GM23338 (cell line): ENCODE measurements around the gene SSH2. TPM values are rescaled to one million over a fixed set of nuclear protein-coding genes. Genes with fewer than 3 reads are reported as not detected.

Experiments
- ATAC-seq: fragments of 200-7000 bp; cut with Tn5 transposase; 3 replicates; pipeline ENCODE4 v1.9.1; 2020
- DNase-seq: peaks from one replicate; pipeline ENCODE4 v3.0.0-alpha.2; 2015; ENCODE audit warnings: low spot score
- H2AFZ ChIP-seq: fragments of 200-600 bp; sonication (generic); 2 replicates; pipeline ENCODE4 v1.8.0; 2016; ENCODE audit warnings: antibody characterized with exemption, mild to moderate bottlenecking, moderate library complexity
- H3F3A ChIP-seq: fragments of 200-600 bp; sonication (generic); replicated peaks from 2 replicates; pipeline ENCODE4 v1.8.0; 2017; ENCODE audit warnings: antibody characterized with exemption, mixed run types, low read depth
- H3K27ac ChIP-seq: fragments of 200-600 bp; sonication (generic); 2 replicates; pipeline ENCODE4 v1.6.1; 2016; ENCODE audit warnings: low read depth
- H3K27me3 ChIP-seq: fragments of 200-600 bp; sonication (generic); 2 replicates; pipeline ENCODE4 v1.8.0; 2016; ENCODE audit warnings: mild to moderate bottlenecking, mixed run types, moderate library complexity; ENCODE audit not compliant: insufficient read depth
- H3K36me3 ChIP-seq: fragments of 200-600 bp; sonication (generic); 2 replicates; pipeline ENCODE4 v1.8.0; 2016; ENCODE audit warnings: mild to moderate bottlenecking; ENCODE audit not compliant: insufficient read depth
- H3K4me1 ChIP-seq: fragments of 200-600 bp; sonication (generic); 2 replicates; pipeline ENCODE4 v1.8.0; 2016; ENCODE audit warnings: mild to moderate bottlenecking, moderate library complexity; ENCODE audit not compliant: insufficient read depth
- H3K4me2 ChIP-seq: fragments of 200-600 bp; sonication (generic); 2 replicates; pipeline ENCODE4 v1.7.1; 2017; ENCODE audit warnings: mixed run types
- H3K4me3 ChIP-seq: fragments of 200-600 bp; sonication (generic); 2 replicates; pipeline ENCODE4 v1.6.1; 2016; ENCODE audit warnings: mixed run types
- H3K79me2 ChIP-seq: fragments of 200-600 bp; sonication (generic); replicated peaks from 2 replicates; pipeline ENCODE4 v1.8.0; 2017; ENCODE audit warnings: mild to moderate bottlenecking; ENCODE audit not compliant: insufficient read depth
- H3K9me2 ChIP-seq: fragments of 200-600 bp; sonication (generic); 2 replicates; pipeline ENCODE4 v1.8.0; 2017; ENCODE audit not compliant: insufficient read depth
- H4K20me1 ChIP-seq: fragments of 200-600 bp; sonication (generic); replicated peaks from 2 replicates; pipeline ENCODE4 v1.8.0; 2017; ENCODE audit warnings: mild to moderate bottlenecking; ENCODE audit not compliant: insufficient read depth
- H3K27ac Mint-ChIP-seq: 2 replicates; pipeline ENCODE4 v1.8.0; 2020; ENCODE audit warnings: inconsistent platforms, mild to moderate bottlenecking, moderate library complexity, mixed read lengths
- H3K27me3 Mint-ChIP-seq: 3 replicates; pipeline ENCODE4 v1.8.0; 2022; ENCODE audit warnings: low read depth, mild to moderate bottlenecking, moderate library complexity, mixed read lengths, inconsistent platforms; ENCODE audit not compliant: insufficient read depth, poor library complexity
- H3K36me3 Mint-ChIP-seq: 3 replicates; pipeline ENCODE4 v1.8.0; 2021; ENCODE audit warnings: low read depth, mild to moderate bottlenecking, inconsistent platforms, moderate library complexity, mixed read lengths
- H3K4me1 Mint-ChIP-seq: 3 replicates; pipeline ENCODE4 v1.8.0; 2020; ENCODE audit warnings: mild to moderate bottlenecking, inconsistent platforms, mixed read lengths
- H3K4me3 Mint-ChIP-seq: 3 replicates; pipeline ENCODE4 v1.8.0; 2021; ENCODE audit warnings: moderate library complexity, mild to moderate bottlenecking, inconsistent platforms, mixed read lengths
- H3K9me3 Mint-ChIP-seq: 3 replicates; pipeline ENCODE4 v1.8.0; 2020; ENCODE audit warnings: moderate library complexity, mild to moderate bottlenecking, inconsistent platforms, mixed read lengths
- CREB1 ChIP-seq: fragments of 250-450 bp; sonication (Bioruptor Pico); IDR thresholded peaks from 2 replicates; pipeline ENCODE4 v1.5.0; 2020; ENCODE audit warnings: low read depth, mild to moderate bottlenecking, moderate library complexity
- EZH2 ChIP-seq: fragments of 200-600 bp; sonication (generic); IDR thresholded peaks from one replicate; pipeline ENCODE4 v1.8.0; 2017; ENCODE audit warnings: antibody characterized with exemption, mild to moderate bottlenecking, low read depth; ENCODE audit not compliant: unreplicated experiment
- EZH2phosphoT487 ChIP-seq: fragments of 200-600 bp; sonication (generic); IDR thresholded peaks from one replicate; pipeline ENCODE4 v1.8.1; 2018; ENCODE audit warnings: antibody characterized with exemption; ENCODE audit not compliant: unreplicated experiment
- JUNB ChIP-seq: IDR thresholded peaks from one replicate; pipeline ENCODE4 v1.6.1; 2016; ENCODE audit warnings: antibody characterized with exemption; ENCODE audit not compliant: unreplicated experiment
- POLR2AphosphoS5 ChIP-seq: IDR thresholded peaks from 2 replicates; pipeline ENCODE4 v1.6.1; 2016; ENCODE audit warnings: antibody characterized with exemption, low read depth
- STAT1 ChIP-seq: IDR thresholded peaks from one replicate; pipeline ENCODE4 v1.6.1; 2016; ENCODE audit warnings: antibody characterized with exemption; ENCODE audit not compliant: unreplicated experiment
- polyA plus RNA-seq: library from polyadenylated mRNA; unstranded; fragments of >200 nt; fragmentation: Nextera tagmentation; extraction: Ambion mirVana; gene quantifications from 2 replicates; pipeline ENCODE4 v1.2.1, GENCODE V29; 2016
- total RNA-seq: library from RNA; depleted of rRNA; stranded (reverse); fragments of >200 nt; shearing (Covaris generic); gene quantifications from 2 replicates; pipeline ENCODE4 v1.2.3, GENCODE V29; 2014
- TF ChIP-seq, protein P1 (sequence below), 2 experiments: fragments of 200-600 bp in 1 of 2; sonication (generic) in 1 of 2; conservative IDR thresholded peaks; 2 replicates each; pipeline versions ENCODE4 v1.5.1 to v1.6.1; 2016 to 2017; ENCODE audit warnings: antibody characterized with exemption in 2 of 2, low read depth in 2 of 2, mild to moderate bottlenecking in 2 of 2, moderate library complexity in 1 of 2
- TF ChIP-seq, protein P2 (sequence below): IDR thresholded peaks from 2 replicates; pipeline ENCODE4 v1.6.1; 2016; ENCODE audit warnings: antibody characterized with exemption
- TF ChIP-seq, protein P3 (sequence below): IDR thresholded peaks from one replicate; pipeline ENCODE4 v1.6.1; 2018; ENCODE audit warnings: antibody characterized with exemption; ENCODE audit not compliant: unreplicated experiment

The SSH2 gene
- total and polyA plus RNA-seq, 2 experiments from 2014 or later = 9.9 to 12.1 TPM

DNA sequence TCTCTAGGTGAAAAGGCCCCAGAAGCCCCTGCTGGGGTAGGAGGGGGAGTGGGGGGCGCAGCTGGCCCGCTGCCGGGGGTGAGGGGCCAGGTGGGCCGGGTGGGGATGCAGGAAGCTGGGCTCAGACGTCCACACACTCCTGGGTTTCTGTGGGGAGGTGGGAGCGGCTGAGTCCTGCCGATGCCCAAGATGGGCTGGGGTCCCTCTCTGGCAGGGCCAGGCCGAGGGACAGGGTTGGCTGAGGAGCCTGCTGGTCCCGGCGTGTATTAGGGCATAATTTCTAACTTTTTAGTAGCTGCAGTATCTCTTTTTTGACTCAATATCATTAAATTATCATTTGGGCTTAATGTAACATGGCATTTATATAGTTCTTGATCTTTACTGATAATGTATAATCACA is 185.9 kb downstream of the SSH2 start:
- no peaks in the 10 kb centered on the region for H3K4me1 ChIP-seq
- H3K4me1 Mint-ChIP-seq = peaks cover 11% of the 10 kb centered on the region; the same call in 2 of the 3 replicates
- no peaks in the 10 kb centered on the region for H3K36me3 ChIP-seq
- H3K36me3 Mint-ChIP-seq = no peaks in the 10 kb centered on the region
- H3K27me3 ChIP-seq = no peaks in the 10 kb centered on the region
- H3K27ac ChIP-seq = no peak overlapping the region
- no peaks in the 10 kb centered on the region for H3F3A ChIP-seq
- no peak overlapping the region for H3K4me2 ChIP-seq
- no peaks in the 10 kb centered on the region for H3K9me2 ChIP-seq
- no peak for DNase-seq
- no peak overlapping the region for H2AFZ ChIP-seq
- no peak overlapping the region for H3K27ac Mint-ChIP-seq
- no peak overlapping the region for H3K4me3 ChIP-seq
- TF ChIP-seq, protein P1, sequence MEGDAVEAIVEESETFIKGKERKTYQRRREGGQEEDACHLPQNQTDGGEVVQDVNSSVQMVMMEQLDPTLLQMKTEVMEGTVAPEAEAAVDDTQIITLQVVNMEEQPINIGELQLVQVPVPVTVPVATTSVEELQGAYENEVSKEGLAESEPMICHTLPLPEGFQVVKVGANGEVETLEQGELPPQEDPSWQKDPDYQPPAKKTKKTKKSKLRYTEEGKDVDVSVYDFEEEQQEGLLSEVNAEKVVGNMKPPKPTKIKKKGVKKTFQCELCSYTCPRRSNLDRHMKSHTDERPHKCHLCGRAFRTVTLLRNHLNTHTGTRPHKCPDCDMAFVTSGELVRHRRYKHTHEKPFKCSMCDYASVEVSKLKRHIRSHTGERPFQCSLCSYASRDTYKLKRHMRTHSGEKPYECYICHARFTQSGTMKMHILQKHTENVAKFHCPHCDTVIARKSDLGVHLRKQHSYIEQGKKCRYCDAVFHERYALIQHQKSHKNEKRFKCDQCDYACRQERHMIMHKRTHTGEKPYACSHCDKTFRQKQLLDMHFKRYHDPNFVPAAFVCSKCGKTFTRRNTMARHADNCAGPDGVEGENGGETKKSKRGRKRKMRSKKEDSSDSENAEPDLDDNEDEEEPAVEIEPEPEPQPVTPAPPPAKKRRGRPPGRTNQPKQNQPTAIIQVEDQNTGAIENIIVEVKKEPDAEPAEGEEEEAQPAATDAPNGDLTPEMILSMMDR (conservative IDR thresholded peaks at IDR 0.05; ENCODE audit: low read depth in 2 of 2) = no peak
- TF ChIP-seq EZH2phosphoT487 = no peak
- TF ChIP-seq JUNB = no peak
- TF ChIP-seq STAT1 = no peak
- TF ChIP-seq, protein P2, sequence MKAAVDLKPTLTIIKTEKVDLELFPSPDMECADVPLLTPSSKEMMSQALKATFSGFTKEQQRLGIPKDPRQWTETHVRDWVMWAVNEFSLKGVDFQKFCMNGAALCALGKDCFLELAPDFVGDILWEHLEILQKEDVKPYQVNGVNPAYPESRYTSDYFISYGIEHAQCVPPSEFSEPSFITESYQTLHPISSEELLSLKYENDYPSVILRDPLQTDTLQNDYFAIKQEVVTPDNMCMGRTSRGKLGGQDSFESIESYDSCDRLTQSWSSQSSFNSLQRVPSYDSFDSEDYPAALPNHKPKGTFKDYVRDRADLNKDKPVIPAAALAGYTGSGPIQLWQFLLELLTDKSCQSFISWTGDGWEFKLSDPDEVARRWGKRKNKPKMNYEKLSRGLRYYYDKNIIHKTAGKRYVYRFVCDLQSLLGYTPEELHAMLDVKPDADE = no peak
- ATAC-seq = peak; percentile 67
- no peaks in the 10 kb centered on the region for H3K79me2 ChIP-seq
- no peaks in the 10 kb centered on the region for H3K27me3 Mint-ChIP-seq
- no peak overlapping the region for H3K4me3 Mint-ChIP-seq
- no peaks in the 10 kb centered on the region; the same call in 1 of the 2 replicates for H4K20me1 ChIP-seq
- H3K9me3 Mint-ChIP-seq = no peaks in the 10 kb centered on the region

DNA sequence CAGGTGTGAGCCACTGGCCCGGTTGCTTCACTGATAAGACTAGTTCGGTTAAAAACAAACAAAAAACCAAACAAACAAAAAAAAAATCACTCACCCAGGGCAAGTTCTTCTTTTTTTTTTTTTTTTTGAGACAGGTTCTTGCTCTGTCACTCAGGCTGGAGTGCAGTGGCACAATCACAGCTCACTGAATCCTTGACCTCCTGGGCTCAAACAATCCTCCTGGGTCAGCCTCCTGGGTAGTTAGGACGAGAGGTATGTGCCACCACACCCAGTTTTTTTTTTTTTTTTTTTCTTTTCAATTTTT is 187.9 kb downstream of the SSH2 start:
- no peak for ATAC-seq
- Histone ChIP-seq H4K20me1 (no peaks in the 10 kb centered on the region; the same call in 1 of the 2 replicates), H3K36me3 (no peaks in the 10 kb centered on the region), H2AFZ (no peak overlapping the region), H3K27me3 (no peaks in the 10 kb centered on the region), H3K4me1 (no peaks in the 10 kb centered on the region), H3K79me2 (no peaks in the 10 kb centered on the region), H3K4me3 (no peak overlapping the region), H3K27ac (no peak overlapping the region), H3F3A (no peaks in the 10 kb centered on the region), H3K9me2 (no peaks in the 10 kb centered on the region), H3K4me2 (no peak overlapping the region)
- H3K4me3 Mint-ChIP-seq = no peak overlapping the region
- TF ChIP-seq JUNB = no peak
- TF ChIP-seq POLR2AphosphoS5 = no peak
- TF ChIP-seq EZH2phosphoT487 = no peak
- no peaks in the 10 kb centered on the region for H3K27me3 Mint-ChIP-seq
- H3K36me3 Mint-ChIP-seq = no peaks in the 10 kb centered on the region
- H3K27ac Mint-ChIP-seq = no peak overlapping the region
- peaks cover 11% of the 10 kb centered on the region; the same call in 2 of the 3 replicates for H3K4me1 Mint-ChIP-seq
- H3K9me3 Mint-ChIP-seq = no peaks in the 10 kb centered on the region
- no peak for DNase-seq

DNA sequence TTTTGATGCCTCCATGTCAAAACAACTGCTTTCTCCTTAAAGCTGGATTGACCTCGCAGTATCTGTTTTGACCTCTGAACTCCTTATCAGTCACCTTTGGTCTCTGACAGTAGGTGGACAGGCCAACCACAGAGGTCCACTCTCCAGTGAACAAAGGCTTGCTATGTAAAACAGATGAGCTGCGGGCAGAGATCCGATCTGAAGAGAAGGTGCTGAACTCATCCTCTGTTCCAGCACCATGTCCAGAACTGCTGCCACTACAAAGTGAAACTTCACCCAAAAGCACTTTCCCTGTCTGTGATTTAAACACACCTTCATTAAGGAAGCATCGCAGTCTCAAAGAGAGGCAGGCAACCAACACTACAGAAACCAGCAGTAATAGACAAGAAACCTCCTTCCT is 190.0 kb downstream of the SSH2 start:
- no peaks in the 10 kb centered on the region for H3K36me3 Mint-ChIP-seq
- H3K4me3 Mint-ChIP-seq = no peak overlapping the region
- H3K79me2 ChIP-seq = no peaks in the 10 kb centered on the region
- H3K27me3 Mint-ChIP-seq = no peaks in the 10 kb centered on the region
- H3K4me3 ChIP-seq = no peak overlapping the region
- no peaks in the 10 kb centered on the region for H3K4me1 ChIP-seq
- no peaks in the 10 kb centered on the region; the same call in 1 of the 2 replicates for H4K20me1 ChIP-seq
- no peak overlapping the region for H3K27ac Mint-ChIP-seq
- no peaks in the 10 kb centered on the region for H3F3A ChIP-seq
- no peak for DNase-seq
- ATAC-seq = no peak
- peaks cover 11% of the 10 kb centered on the region; the same call in 2 of the 3 replicates for H3K4me1 Mint-ChIP-seq
- no peak overlapping the region for H3K27ac ChIP-seq
- H3K36me3 ChIP-seq = no peaks in the 10 kb centered on the region
- no peak overlapping the region for H3K4me2 ChIP-seq
- no peaks in the 10 kb centered on the region for H3K9me2 ChIP-seq
- no peak overlapping the region for H2AFZ ChIP-seq
- no peaks in the 10 kb centered on the region for H3K27me3 ChIP-seq
- H3K9me3 Mint-ChIP-seq = no peaks in the 10 kb centered on the region
- TF ChIP-seq EZH2phosphoT487 (no peak), EZH2 (no peak), CREB1 (CRISPR knock-in tag) (no peak)
- TF ChIP-seq, protein P3, sequence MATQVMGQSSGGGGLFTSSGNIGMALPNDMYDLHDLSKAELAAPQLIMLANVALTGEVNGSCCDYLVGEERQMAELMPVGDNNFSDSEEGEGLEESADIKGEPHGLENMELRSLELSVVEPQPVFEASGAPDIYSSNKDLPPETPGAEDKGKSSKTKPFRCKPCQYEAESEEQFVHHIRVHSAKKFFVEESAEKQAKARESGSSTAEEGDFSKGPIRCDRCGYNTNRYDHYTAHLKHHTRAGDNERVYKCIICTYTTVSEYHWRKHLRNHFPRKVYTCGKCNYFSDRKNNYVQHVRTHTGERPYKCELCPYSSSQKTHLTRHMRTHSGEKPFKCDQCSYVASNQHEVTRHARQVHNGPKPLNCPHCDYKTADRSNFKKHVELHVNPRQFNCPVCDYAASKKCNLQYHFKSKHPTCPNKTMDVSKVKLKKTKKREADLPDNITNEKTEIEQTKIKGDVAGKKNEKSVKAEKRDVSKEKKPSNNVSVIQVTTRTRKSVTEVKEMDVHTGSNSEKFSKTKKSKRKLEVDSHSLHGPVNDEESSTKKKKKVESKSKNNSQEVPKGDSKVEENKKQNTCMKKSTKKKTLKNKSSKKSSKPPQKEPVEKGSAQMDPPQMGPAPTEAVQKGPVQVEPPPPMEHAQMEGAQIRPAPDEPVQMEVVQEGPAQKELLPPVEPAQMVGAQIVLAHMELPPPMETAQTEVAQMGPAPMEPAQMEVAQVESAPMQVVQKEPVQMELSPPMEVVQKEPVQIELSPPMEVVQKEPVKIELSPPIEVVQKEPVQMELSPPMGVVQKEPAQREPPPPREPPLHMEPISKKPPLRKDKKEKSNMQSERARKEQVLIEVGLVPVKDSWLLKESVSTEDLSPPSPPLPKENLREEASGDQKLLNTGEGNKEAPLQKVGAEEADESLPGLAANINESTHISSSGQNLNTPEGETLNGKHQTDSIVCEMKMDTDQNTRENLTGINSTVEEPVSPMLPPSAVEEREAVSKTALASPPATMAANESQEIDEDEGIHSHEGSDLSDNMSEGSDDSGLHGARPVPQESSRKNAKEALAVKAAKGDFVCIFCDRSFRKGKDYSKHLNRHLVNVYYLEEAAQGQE = no peak
- TF ChIP-seq, protein P2 = no peak
